Mesenchymal stem cell (in vitro differentiated cells and primary cell): ENCODE data around the gene RNU2-1.
"Not testable (repeated sequence)": the region's sequence is repeated elsewhere in the genome, so short reads cannot be mapped to it uniquely, and the experiment has no call there.

Experiments used
- DNase-seq: peaks from one replicate; pipeline ENCODE4 v3.0.0-alpha.2; 2013
- H2AFZ ChIP-seq: one replicate; pipeline ENCODE4 v1.6.1; 2013; ENCODE audit warnings: low read depth, mild to moderate bottlenecking, control low read depth, inconsistent platforms, low read length, moderate library complexity
- H2AK5ac ChIP-seq: 2 replicates; pipeline ENCODE4 v1.6.1; 2013; ENCODE audit warnings: low read length, moderate library complexity, mild to moderate bottlenecking, inconsistent platforms; ENCODE audit not compliant: severe bottlenecking
- H2BK120ac ChIP-seq: one replicate; pipeline ENCODE4 v1.6.1; 2013; ENCODE audit warnings: low read depth, mild to moderate bottlenecking, inconsistent platforms, low read length, moderate library complexity
- H2BK12ac ChIP-seq, 2 experiments: one replicate each; pipeline ENCODE4 v1.6.1; 2013; ENCODE audit warnings: inconsistent platforms in 2 of 2, low read length in 2 of 2, mild to moderate bottlenecking in 2 of 2, moderate library complexity in 2 of 2, control low read depth in 1 of 2
- H2BK15ac ChIP-seq: one replicate; pipeline ENCODE4 v1.6.1; 2013; ENCODE audit warnings: mild to moderate bottlenecking, low read depth, inconsistent platforms; ENCODE audit not compliant: poor library complexity, severe bottlenecking
- H2BK5ac ChIP-seq: 2 replicates; pipeline ENCODE4 v1.6.1; 2013; ENCODE audit warnings: low read depth, mild to moderate bottlenecking, low read length, control low read depth, inconsistent platforms; ENCODE audit not compliant: poor library complexity, severe bottlenecking
- H3K14ac ChIP-seq, 2 experiments: one replicate each; pipeline ENCODE4 v1.6.1; 2013; ENCODE audit warnings: inconsistent platforms in 2 of 2, low read length in 2 of 2, control low read depth in 1 of 2, mild to moderate bottlenecking in 1 of 2, moderate library complexity in 1 of 2
- H3K18ac ChIP-seq, 2 experiments: one replicate each; pipeline ENCODE4 v1.6.1; 2013; ENCODE audit warnings: inconsistent platforms in 2 of 2, low read length in 2 of 2, control low read depth in 1 of 2, low read depth in 1 of 2, mild to moderate bottlenecking in 1 of 2
- H3K23ac ChIP-seq, 2 experiments: one replicate each; pipeline ENCODE4 v1.6.1; 2013; ENCODE audit warnings: inconsistent platforms in 2 of 2, low read length in 2 of 2, mild to moderate bottlenecking in 2 of 2, moderate library complexity in 2 of 2, control low read depth in 1 of 2
- H3K27ac ChIP-seq: 2 replicates; pipeline ENCODE4 v1.5.1; 2013; ENCODE audit warnings: mild to moderate bottlenecking, moderate library complexity, low read length, control low read depth, inconsistent platforms; ENCODE audit not compliant: poor library complexity, severe bottlenecking
- H3K27me3 ChIP-seq, 2 experiments: 2 replicates each; pipeline versions ENCODE4 v1.6.1 to v1.7.0; 2013; ENCODE audit warnings: low read length in 2 of 2, mild to moderate bottlenecking in 2 of 2, moderate library complexity in 2 of 2, control low read depth in 1 of 2, inconsistent platforms in 1 of 2; ENCODE audit not compliant: control insufficient read depth in 1 of 2, insufficient read depth in 1 of 2
- H3K36me3 ChIP-seq, 2 experiments: 2 replicates each; pipeline versions ENCODE4 v1.6.1 to v1.7.0; 2013; ENCODE audit warnings: low read length in 2 of 2, control low read depth in 1 of 2, inconsistent platforms in 1 of 2, low read depth in 1 of 2, mild to moderate bottlenecking in 1 of 2; ENCODE audit not compliant: insufficient read depth in 2 of 2, control insufficient read depth in 1 of 2
- H3K4ac ChIP-seq, 2 experiments: one replicate each; pipeline ENCODE4 v1.6.1; 2013; ENCODE audit warnings: inconsistent platforms in 2 of 2, low read length in 2 of 2, mild to moderate bottlenecking in 2 of 2, moderate library complexity in 2 of 2, control low read depth in 1 of 2, low read depth in 1 of 2
- H3K4me1 ChIP-seq: 2 replicates; pipeline ENCODE4 v1.6.1; 2013; ENCODE audit warnings: low read depth, low read length, control low read depth; ENCODE audit not compliant: control insufficient read depth, insufficient read depth
- H3K4me2 ChIP-seq: 2 replicates; pipeline ENCODE4 v1.6.1; 2013; ENCODE audit warnings: low read length, mild to moderate bottlenecking, inconsistent platforms; ENCODE audit not compliant: poor library complexity, severe bottlenecking
- H3K4me3 ChIP-seq, 2 experiments: 2 replicates each; pipeline versions ENCODE4 v1.5.1 to v1.7.0; 2013; ENCODE audit warnings: low read length in 2 of 2, mild to moderate bottlenecking in 2 of 2, control low read depth in 1 of 2, low read depth in 1 of 2; ENCODE audit not compliant: insufficient read depth in 1 of 2
- H3K79me1 ChIP-seq: replicated peaks from 2 replicates; pipeline ENCODE4 v1.6.1; 2013; ENCODE audit warnings: mild to moderate bottlenecking, control low read depth, low read length, inconsistent platforms; ENCODE audit not compliant: poor library complexity, severe bottlenecking
- H3K9ac ChIP-seq: 2 replicates; pipeline ENCODE4 v1.7.0; 2013; ENCODE audit warnings: mild to moderate bottlenecking, low read length, moderate library complexity
- H3K9me3 ChIP-seq: 2 replicates; pipeline ENCODE4 v1.7.0; 2013; ENCODE audit warnings: mild to moderate bottlenecking, low read length; ENCODE audit not compliant: control insufficient read depth
- H4K8ac ChIP-seq: one replicate; pipeline ENCODE4 v1.6.1; 2013; ENCODE audit warnings: inconsistent platforms, mild to moderate bottlenecking, low read length, moderate library complexity
- H4K91ac ChIP-seq: one replicate; pipeline ENCODE4 v1.6.1; 2013; ENCODE audit warnings: mild to moderate bottlenecking, low read length, inconsistent platforms
- WGBS: methylation state at CpG from one replicate; pipeline ENCODE4 v1.1.7; 2013; ENCODE audit warnings: mixed read lengths; 5-methylcytosine and 5-hydroxymethylcytosine counted together

Gene RNU2-1

DNA sequence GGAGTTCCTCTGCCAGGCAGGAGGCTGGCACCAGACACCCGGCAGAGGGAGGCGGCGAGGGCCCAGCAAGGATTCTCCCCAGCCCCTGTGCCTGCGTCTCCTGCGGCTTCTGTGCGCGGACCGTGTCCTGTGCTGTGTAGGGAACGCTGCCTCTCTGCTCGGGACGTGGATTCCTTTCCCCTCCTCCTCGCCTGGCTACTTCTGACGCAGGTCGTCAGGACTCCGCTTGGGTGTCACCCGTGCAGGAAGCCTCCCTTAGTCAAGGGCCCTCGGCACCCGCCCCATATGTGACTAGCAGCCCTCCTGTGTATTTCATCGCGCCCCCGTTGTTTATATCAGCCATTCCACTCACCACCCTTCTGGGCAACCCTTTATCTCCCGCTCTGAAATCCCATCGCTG, 12.7 kb upstream of the RNU2-1 start:
- H3K79me1 ChIP-seq, H4K91ac ChIP-seq, H3K27me3 ChIP-seq, DNase-seq, H2BK5ac ChIP-seq, H3K23ac ChIP-seq, H3K14ac ChIP-seq, H3K18ac ChIP-seq, H2AFZ ChIP-seq, H3K9me3 ChIP-seq, H3K4me1 ChIP-seq, H2BK120ac ChIP-seq, H3K4me3 ChIP-seq, H3K9ac ChIP-seq, H3K36me3 ChIP-seq, H2BK12ac ChIP-seq, H3K4me2 ChIP-seq, H2BK15ac ChIP-seq, H2AK5ac ChIP-seq, H4K8ac ChIP-seq, H3K4ac ChIP-seq, H3K27ac ChIP-seq: not testable (repeated sequence)
- no CpG with 5 or more reads among the region's 23 CpGs for WGBS

DNA sequence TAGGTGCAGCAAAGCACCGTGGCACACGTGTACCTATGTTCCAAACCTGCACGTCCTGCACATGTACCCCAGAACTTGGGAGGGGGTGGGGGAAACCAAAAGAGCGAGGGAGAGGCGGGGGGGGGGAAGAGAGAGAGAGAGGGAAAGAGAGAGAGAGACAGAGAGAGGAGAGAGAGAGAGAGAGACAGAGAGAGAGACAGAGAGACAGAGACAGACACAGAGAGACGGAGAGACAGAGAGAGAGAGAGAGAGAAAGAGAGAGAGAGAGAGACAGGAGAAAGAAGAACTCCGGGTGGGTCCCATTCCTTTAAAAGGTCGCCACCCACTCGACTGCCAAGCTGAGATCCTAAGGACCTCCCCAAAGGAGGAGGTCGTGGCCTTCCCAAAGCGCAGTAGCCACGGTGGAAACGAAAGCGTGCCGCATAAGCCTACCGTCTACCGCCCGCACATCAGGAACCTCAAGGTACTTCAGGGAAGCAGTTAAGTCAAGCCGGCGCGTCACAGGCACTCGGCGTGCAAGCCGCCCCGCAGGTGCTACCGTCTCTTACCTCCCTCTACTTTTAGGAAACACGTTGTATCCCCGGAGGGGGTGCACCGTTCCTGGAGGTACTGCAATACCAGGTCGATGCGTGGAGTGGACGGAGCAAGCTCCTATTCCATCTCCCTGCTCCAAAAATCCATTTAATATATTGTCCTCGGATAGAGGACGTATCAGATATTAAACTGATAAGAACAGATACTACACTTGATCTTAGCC, 7.0 kb upstream of the RNU2-1 start:
- not testable (repeated sequence) for H3K4me3 ChIP-seq, H2AFZ ChIP-seq, H4K91ac ChIP-seq, H2BK12ac ChIP-seq, H4K8ac ChIP-seq, H3K36me3 ChIP-seq, H3K9me3 ChIP-seq, H3K4ac ChIP-seq, H3K14ac ChIP-seq, H3K4me1 ChIP-seq, H2BK120ac ChIP-seq, H2BK15ac ChIP-seq, H3K9ac ChIP-seq, H3K27me3 ChIP-seq, H3K27ac ChIP-seq, H3K4me2 ChIP-seq, H2BK5ac ChIP-seq, H3K79me1 ChIP-seq, H3K23ac ChIP-seq, DNase-seq, H3K18ac ChIP-seq, H2AK5ac ChIP-seq
- WGBS: no CpG with 5 or more reads among the region's 34 CpGs

DNA sequence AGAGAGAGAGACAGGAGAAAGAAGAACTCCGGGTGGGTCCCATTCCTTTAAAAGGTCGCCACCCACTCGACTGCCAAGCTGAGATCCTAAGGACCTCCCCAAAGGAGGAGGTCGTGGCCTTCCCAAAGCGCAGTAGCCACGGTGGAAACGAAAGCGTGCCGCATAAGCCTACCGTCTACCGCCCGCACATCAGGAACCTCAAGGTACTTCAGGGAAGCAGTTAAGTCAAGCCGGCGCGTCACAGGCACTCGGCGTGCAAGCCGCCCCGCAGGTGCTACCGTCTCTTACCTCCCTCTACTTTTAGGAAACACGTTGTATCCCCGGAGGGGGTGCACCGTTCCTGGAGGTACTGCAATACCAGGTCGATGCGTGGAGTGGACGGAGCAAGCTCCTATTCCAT, 5.8 kb upstream of the RNU2-1 start:
- H3K4me3 ChIP-seq, H3K14ac ChIP-seq, H3K9me3 ChIP-seq, H3K9ac ChIP-seq, H4K91ac ChIP-seq, H3K36me3 ChIP-seq, H2BK15ac ChIP-seq, H2BK120ac ChIP-seq, H3K18ac ChIP-seq, H3K27me3 ChIP-seq, H2AK5ac ChIP-seq, H2AFZ ChIP-seq, H2BK12ac ChIP-seq, H3K23ac ChIP-seq, H3K27ac ChIP-seq, H3K79me1 ChIP-seq, H3K4me2 ChIP-seq, H4K8ac ChIP-seq, H3K4me1 ChIP-seq, DNase-seq, H2BK5ac ChIP-seq, H3K4ac ChIP-seq: not testable (repeated sequence)
- no CpG with 5 or more reads among the region's 26 CpGs for WGBS

DNA sequence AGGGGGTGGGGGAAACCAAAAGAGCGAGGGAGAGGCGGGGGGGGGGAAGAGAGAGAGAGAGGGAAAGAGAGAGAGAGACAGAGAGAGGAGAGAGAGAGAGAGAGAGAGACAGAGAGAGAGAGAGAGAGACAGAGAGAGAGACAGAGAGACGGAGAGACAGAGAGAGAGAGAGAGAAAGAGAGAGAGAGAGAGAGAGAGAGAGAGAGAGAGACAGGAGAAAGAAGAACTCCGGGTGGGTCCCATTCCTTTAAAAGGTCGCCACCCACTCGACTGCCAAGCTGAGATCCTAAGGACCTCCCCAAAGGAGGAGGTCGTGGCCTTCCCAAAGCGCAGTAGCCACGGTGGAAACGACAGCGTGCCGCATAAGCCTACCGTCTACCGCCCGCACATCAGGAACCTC, 514 bp downstream of the RNU2-1 start:
- H3K4me1 ChIP-seq, H2BK120ac ChIP-seq, H3K27me3 ChIP-seq, DNase-seq, H2AFZ ChIP-seq, H3K23ac ChIP-seq, H3K9ac ChIP-seq, H3K4me3 ChIP-seq, H3K9me3 ChIP-seq, H3K27ac ChIP-seq, H3K4ac ChIP-seq, H3K18ac ChIP-seq, H2BK5ac ChIP-seq, H3K79me1 ChIP-seq, H4K8ac ChIP-seq, H2AK5ac ChIP-seq, H3K36me3 ChIP-seq, H2BK15ac ChIP-seq, H4K91ac ChIP-seq, H3K14ac ChIP-seq, H2BK12ac ChIP-seq, H3K4me2 ChIP-seq: not testable (repeated sequence)
- no CpG with 5 or more reads among the region's 15 CpGs for WGBS
